Gastrocnemius medialis (tissue), 4 donors: ENCODE data around the gene PAQR8. TPM values are rescaled to one million over a fixed set of nuclear protein-coding genes. Genes with fewer than 3 reads are reported as not detected.

Source experiments
- ATAC-seq, 2 donors: fragments of 150-250 bp; one replicate each; pipeline ENCODE4 v1.9.1; 2016
- DNase-seq, 2 donors: peaks; one replicate each; pipeline ENCODE4 v3.0.0-alpha.2; 2019
- H3K27ac ChIP-seq, 4 donors: fragments of 200-600 bp; sonication (generic); 1 replicate in 1 of 4; 2 replicates in 3 of 4; pipeline ENCODE4 v1.5.1; 2016 to 2018; ENCODE audit warnings: mild to moderate bottlenecking in 2 of 4, moderate library complexity in 1 of 4
- H3K27me3 ChIP-seq, 3 donors: fragments of 200-600 bp; sonication (generic) in 2 of 3; 1 replicate in 1 of 3; 2 replicates in 2 of 3; pipeline versions ENCODE4 v1.5.1 to v1.6.0; 2016 to 2019; ENCODE audit warnings: mild to moderate bottlenecking in 1 of 3, moderate library complexity in 1 of 3
- H3K36me3 ChIP-seq, 2 donors: fragments of 200-600 bp; sonication (generic) in 1 of 2; one replicate each; pipeline ENCODE4 v1.5.1; 2017 to 2018
- H3K4me1 ChIP-seq, 2 donors: fragments of 200-600 bp; sonication (generic) in 1 of 2; one replicate each; pipeline ENCODE4 v1.5.1; 2016 to 2017; ENCODE audit warnings: mild to moderate bottlenecking in 2 of 2
- H3K4me3 ChIP-seq, 4 donors: fragments of 200-600 bp; sonication (generic) in 3 of 4; 1 replicate in 1 of 4; 2 replicates in 3 of 4; pipeline ENCODE4 v1.5.1; 2016 to 2019; ENCODE audit warnings: mild to moderate bottlenecking in 2 of 4
- H3K9me3 ChIP-seq, 3 donors: fragments of 200-600 bp; sonication (generic) in 2 of 3; 1 replicate in 1 of 3; 2 replicates in 2 of 3; pipeline ENCODE4 v1.5.1; 2016 to 2019
- POLR2A ChIP-seq, 2 donors: fragments of 450-650 bp; IDR thresholded peaks; one replicate each; pipeline ENCODE4 v1.6.1; 2017; ENCODE audit warnings: antibody characterized with exemption in 2 of 2, mild to moderate bottlenecking in 2 of 2, moderate library complexity in 2 of 2
- in situ Hi-C, 4 donors: fragments of 200-750 bp; cut with MboI; loops; one replicate each; pipeline versions ENCODE4 v1.15.0 to v1.8.0; 2017; ENCODE audit warnings: low sequenced_read_pairs in 4 of 4
- intact Hi-C: fragments of 100-400 bp; cut with DNase I; formaldehyde crosslinking; loops from one replicate; pipeline ENCODE4 v1.15.1; 2023; ENCODE audit warnings: low total_unique reads
- total RNA-seq, 4 donors: library from RNA; depleted of rRNA; stranded (reverse); fragments of >200 nt; gene quantifications; one replicate each; pipeline versions ENCODE4 v1.1.0 to v1.2.3, GENCODE V29; 2016
- TF ChIP-seq, protein P1 (sequence below), 5 experiments: fragments of 450-650 bp in 3 of 5; fragments of 200-600 bp in 2 of 5; sonication (generic) in 2 of 5; IDR thresholded peaks in 4 of 5; conservative IDR thresholded peaks in 1 of 5; 1 replicate in 4 of 5; 2 replicates in 1 of 5; pipeline ENCODE4 v1.5.1; 2016 to 2019; ENCODE audit warnings: antibody characterized with exemption in 5 of 5, mild to moderate bottlenecking in 3 of 5, moderate library complexity in 3 of 5

Gene PAQR8
- total RNA-seq, 4 donors from 2014 or later: 0.39 to 1.1 (median 0.72) TPM

DNA sequence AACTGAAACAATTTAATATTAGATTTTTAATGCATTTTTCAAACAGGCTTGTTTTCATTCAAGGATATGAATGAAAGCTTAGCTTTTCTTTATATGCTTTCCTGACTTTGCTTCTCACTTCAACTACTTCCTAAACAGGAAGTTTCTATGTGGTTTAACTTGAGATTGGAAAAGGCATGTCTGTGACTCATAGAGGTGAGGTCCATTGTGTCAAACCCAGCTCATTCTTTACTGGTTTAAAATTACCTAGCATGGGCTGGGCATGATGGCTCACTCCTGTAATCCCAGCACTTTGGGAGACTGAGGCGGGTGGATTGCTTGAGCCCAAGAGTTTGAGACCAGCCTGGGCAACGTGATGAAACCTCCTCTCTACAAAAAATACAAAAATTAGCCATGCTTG, 92.6 kb downstream of the PAQR8 start:
- in situ Hi-C loops (no loop called here), intact Hi-C loops (no loop called here)
- Histone ChIP-seq H3K4me3 (no peak overlapping the region), H3K27me3 (no peaks in the 10 kb centered on the region), H3K4me1 (no peaks in the 10 kb centered on the region), H3K27ac (no peak overlapping the region), H3K36me3 (no peaks in the 10 kb centered on the region), H3K9me3 (peaks cover 0 to 6% (median 0%) of the 10 kb centered on the region in 3 donors)
- no peak for DNase-seq
- TF ChIP-seq POLR2A (IDR thresholded peaks at IDR 0.05): no peak
- TF ChIP-seq, protein P1, sequence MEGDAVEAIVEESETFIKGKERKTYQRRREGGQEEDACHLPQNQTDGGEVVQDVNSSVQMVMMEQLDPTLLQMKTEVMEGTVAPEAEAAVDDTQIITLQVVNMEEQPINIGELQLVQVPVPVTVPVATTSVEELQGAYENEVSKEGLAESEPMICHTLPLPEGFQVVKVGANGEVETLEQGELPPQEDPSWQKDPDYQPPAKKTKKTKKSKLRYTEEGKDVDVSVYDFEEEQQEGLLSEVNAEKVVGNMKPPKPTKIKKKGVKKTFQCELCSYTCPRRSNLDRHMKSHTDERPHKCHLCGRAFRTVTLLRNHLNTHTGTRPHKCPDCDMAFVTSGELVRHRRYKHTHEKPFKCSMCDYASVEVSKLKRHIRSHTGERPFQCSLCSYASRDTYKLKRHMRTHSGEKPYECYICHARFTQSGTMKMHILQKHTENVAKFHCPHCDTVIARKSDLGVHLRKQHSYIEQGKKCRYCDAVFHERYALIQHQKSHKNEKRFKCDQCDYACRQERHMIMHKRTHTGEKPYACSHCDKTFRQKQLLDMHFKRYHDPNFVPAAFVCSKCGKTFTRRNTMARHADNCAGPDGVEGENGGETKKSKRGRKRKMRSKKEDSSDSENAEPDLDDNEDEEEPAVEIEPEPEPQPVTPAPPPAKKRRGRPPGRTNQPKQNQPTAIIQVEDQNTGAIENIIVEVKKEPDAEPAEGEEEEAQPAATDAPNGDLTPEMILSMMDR (IDR thresholded peaks at IDR 0.05 in 4 of 5, conservative IDR thresholded peaks at IDR 0.05 in 1 of 5): no peak
- no peak for ATAC-seq

DNA sequence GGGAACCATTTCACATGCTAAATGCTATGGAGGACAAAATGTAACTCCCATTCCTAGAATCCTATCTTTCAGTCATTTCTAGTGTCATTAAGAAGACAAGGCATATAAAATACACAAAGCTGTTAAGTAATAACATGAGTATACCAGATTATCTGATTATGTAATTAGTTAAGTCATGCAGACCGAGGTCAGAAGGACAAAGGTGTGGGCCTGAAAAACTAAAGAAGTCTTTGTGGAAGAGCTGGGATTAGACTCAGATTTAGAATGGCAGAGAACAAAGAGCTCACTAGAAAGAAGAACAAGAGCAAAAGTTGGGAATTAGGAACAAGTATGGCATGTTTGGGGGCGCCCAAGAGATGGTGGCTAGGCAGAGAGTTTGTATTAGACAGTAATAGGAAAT, 95.1 kb downstream of the PAQR8 start:
- DNase-seq: no peak
- intact Hi-C loops: no loop called here
- Histone ChIP-seq H3K27ac (no peak overlapping the region), H3K27me3 (no peaks in the 10 kb centered on the region), H3K36me3 (no peaks in the 10 kb centered on the region), H3K4me3 (no peak overlapping the region), H3K4me1 (no peaks in the 10 kb centered on the region), H3K9me3 (no peaks in the 10 kb centered on the region)
- in situ Hi-C loops: no loop called here
- TF ChIP-seq, protein P1 (IDR thresholded peaks at IDR 0.05 in 4 of 5, conservative IDR thresholded peaks at IDR 0.05 in 1 of 5): no peak
- TF ChIP-seq POLR2A (IDR thresholded peaks at IDR 0.05): no peak
- ATAC-seq: no peak

Other genes with a start within 250 kb of the PAQR8 start
- not detected for gene IL17A, start 175.8 kb upstream of the PAQR8 start, total RNA-seq
- gene IL17F, start 117.7 kb upstream of the PAQR8 start, total RNA-seq: not detected
- gene MCM3, start 77.4 kb upstream of the PAQR8 start, total RNA-seq: 10 to 100 TPM in 1 of 4 donors, 1 to 10 TPM in 3; 9.1 to 12.9 (median 9.8) TPM
- 1 to 10 TPM in 3 of 4 donors, under 1 TPM in 1; 0.46 to 9.3 (median 1.5) TPM for gene EFHC1, start 58.2 kb downstream of the PAQR8 start, total RNA-seq
- gene TRAM2, start 214.9 kb downstream of the PAQR8 start, total RNA-seq: 1 to 10 TPM; 2.4 to 4.5 (median 3.6) TPM